HTERT RPE-1 (cell line): ENCODE measurements around the gene FXYD5.
"Not testable (repeated sequence)": the region's sequence is repeated elsewhere in the genome, so short reads cannot be mapped to it uniquely, and the experiment has no call there.

Experiments
- in situ Hi-C: fragments of 300-500 bp; cut with MboI; formaldehyde crosslinking; loops from 4 replicates; pipeline ENCODE4 v1.14.3; 2020; ENCODE audit warnings: low sequenced_read_pairs

The FXYD5 gene

GRCh38 chr19:35119578-35120155, 34.9 kb upstream of the FXYD5 start:
- in situ Hi-C loops: no loop called here

- in situ Hi-C loops: no loop called here
Observed at GRCh38 chr19:35120492-35120891, 34.0 kb upstream of the FXYD5 start.

- in situ Hi-C loops: no loop called here
Observed at GRCh38 chr19:35120898-35121297, 33.6 kb upstream of the FXYD5 start.

GRCh38 chr19:35122687-35123551, 31.6 kb upstream of the FXYD5 start:
- in situ Hi-C loops: no loop called here

GRCh38 chr19:35123573-35123972, 31.0 kb upstream of the FXYD5 start:
- in situ Hi-C loops: no loop called here

GRCh38 chr19:35124098-35125060, 30.2 kb upstream of the FXYD5 start:
- in situ Hi-C loops: no loop called here

GRCh38 chr19:35125270-35125717, 29.2 kb upstream of the FXYD5 start:
- in situ Hi-C loops: no loop called here

- in situ Hi-C loops: no loop called here
Observed at GRCh38 chr19:35125749-35126623, 28.5 kb upstream of the FXYD5 start.

- in situ Hi-C loops: no loop called here
Observed at GRCh38 chr19:35126624-35126959, 27.9 kb upstream of the FXYD5 start.

GRCh38 chr19:35127871-35128270, 26.7 kb upstream of the FXYD5 start:
- in situ Hi-C loops: no loop called here

GRCh38 chr19:35128398-35129057, 26.0 kb upstream of the FXYD5 start:
- in situ Hi-C loops: no loop called here

- in situ Hi-C loops: not testable (repeated sequence)
Observed at GRCh38 chr19:35129724-35130274, 24.7 kb upstream of the FXYD5 start.

GRCh38 chr19:35130761-35131720, 23.5 kb upstream of the FXYD5 start:
- in situ Hi-C loops: no loop called here

GRCh38 chr19:35132254-35132653, 22.3 kb upstream of the FXYD5 start:
- in situ Hi-C loops: no loop called here

GRCh38 chr19:35133826-35134225, 20.7 kb upstream of the FXYD5 start:
- in situ Hi-C loops: no loop called here

GRCh38 chr19:35134601-35135242, 19.8 kb upstream of the FXYD5 start, which contains the start of gene LGI4:
Gene LGI4, minus strand, starts transcription at chr19:35135059. Its CDS starts 379 bp downstream, at chr19:35134680.
- in situ Hi-C loops: no loop called here

GRCh38 chr19:35135389-35135909, 19.1 kb upstream of the FXYD5 start:
- in situ Hi-C loops: no loop called here

- in situ Hi-C loops: no loop called here
Observed at GRCh38 chr19:35136231-35136630, 18.3 kb upstream of the FXYD5 start.
